ENCODE results near the gene SMIM45.

Gene SMIM45

DNA sequence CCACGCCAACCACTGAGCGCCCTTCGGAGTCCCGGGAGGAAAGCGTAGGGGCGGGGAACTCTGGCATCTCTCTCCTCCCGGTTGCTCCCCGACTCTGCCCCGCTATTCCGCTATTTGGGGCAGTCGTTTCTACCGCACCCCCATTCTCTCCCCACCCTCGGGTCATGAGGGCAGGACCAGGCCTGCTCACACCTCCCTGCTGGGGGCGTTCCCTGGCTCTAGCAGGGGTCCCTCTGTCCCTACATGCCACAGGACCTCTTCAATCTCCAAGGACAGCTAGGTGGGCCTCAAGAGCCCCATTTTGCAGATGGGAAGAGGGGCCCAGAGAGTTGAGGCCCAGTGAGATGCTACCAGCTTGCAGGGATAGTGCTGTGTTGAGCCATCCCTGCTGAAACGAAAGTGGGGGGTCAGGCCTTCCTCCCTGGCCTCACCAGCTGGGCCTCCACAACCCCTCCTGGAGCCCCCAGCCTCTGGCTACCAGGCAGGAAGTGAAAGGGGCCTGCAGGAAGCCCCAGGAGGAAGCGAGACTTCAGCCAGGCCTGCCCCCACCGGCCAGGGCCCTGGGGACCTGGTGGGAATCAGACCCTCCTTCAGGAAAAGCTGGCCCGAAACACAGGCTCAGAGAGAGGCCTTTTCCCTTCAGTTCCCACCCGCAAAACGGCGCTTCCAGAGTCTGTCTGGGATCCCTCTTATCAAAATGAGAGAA is 31.5 kb upstream of the SMIM45 start:
- no peak overlapping the region for H2AFZ ChIP-seq (ENCODE audit: low read depth, low read length)
- H4K20me1 ChIP-seq (ENCODE audit: insufficient read depth) = no peaks in the 10 kb centered on the region

DNA sequence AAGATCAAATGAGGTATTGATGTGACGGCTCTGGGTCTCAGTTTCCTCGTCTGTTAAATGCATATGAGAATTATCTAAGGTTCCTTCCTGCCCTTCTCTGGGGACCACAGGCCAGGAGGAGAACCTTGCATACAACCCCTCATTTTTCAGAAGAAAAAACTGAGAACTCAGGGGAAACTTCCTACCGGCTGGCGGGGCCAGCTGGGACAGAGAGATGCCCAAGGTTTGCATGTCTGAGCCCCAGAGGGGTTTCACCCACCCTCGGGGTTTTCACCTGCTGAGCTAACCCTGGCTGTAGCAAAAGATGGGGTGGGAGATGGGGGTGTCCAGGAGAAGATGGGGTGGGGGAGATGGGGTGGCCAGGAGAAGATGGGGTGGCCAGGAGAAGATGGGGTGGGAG is 29.6 kb upstream of the SMIM45 start:
- Histone ChIP-seq H3K36me3 (ENCODE audit: insufficient read depth, low read length) (no peaks in the 10 kb centered on the region), H3K79me2 (replicated peaks; ENCODE audit: insufficient read depth, low read length) (no peaks in the 10 kb centered on the region), H4K20me1 (ENCODE audit: insufficient read depth) (no peaks in the 10 kb centered on the region), H3K27me3 (ENCODE audit: insufficient read depth, low read depth, low read length) (peaks cover 55% of the 10 kb centered on the region), H3F3A (ENCODE audit: insufficient read depth, low read length, poor library complexity, severe bottlenecking) (no peaks in the 10 kb centered on the region), H2AFZ (ENCODE audit: low read depth, low read length) (no peak overlapping the region), H3K9me3 (ENCODE audit: low read length) (no peaks in the 10 kb centered on the region), H3K4me2 (ENCODE audit: low read length) (no peak overlapping the region), H3K9me2 (ENCODE audit: insufficient read depth, low read length) (no peaks in the 10 kb centered on the region), H3K9ac (ENCODE audit: low read length) (no peak overlapping the region), H3K4me3 (ENCODE audit: low read length) (no peak overlapping the region), H3K27ac (ENCODE audit: low read length) (no peak overlapping the region)
- TF ChIP-seq POLR2AphosphoS5 (IDR thresholded peaks at IDR 0.05) (no peak), EP300 (conservative IDR thresholded peaks at IDR 0.05; ENCODE audit: poor library complexity, severe bottlenecking) (no peak), SMC3 (conservative IDR thresholded peaks at IDR 0.05; ENCODE audit: poor library complexity) (no peak), EZH2 (IDR thresholded peaks at IDR 0.05; ENCODE audit: borderline replicate concordance, insufficient read depth, low read length, poor library complexity, severe bottlenecking) (no peak), TAF1 (IDR thresholded peaks at IDR 0.05; ENCODE audit: low read depth) (no peak), MXI1 (conservative IDR thresholded peaks at IDR 0.05; ENCODE audit: poor library complexity, severe bottlenecking) (no peak)
- TF ChIP-seq, protein P1, sequence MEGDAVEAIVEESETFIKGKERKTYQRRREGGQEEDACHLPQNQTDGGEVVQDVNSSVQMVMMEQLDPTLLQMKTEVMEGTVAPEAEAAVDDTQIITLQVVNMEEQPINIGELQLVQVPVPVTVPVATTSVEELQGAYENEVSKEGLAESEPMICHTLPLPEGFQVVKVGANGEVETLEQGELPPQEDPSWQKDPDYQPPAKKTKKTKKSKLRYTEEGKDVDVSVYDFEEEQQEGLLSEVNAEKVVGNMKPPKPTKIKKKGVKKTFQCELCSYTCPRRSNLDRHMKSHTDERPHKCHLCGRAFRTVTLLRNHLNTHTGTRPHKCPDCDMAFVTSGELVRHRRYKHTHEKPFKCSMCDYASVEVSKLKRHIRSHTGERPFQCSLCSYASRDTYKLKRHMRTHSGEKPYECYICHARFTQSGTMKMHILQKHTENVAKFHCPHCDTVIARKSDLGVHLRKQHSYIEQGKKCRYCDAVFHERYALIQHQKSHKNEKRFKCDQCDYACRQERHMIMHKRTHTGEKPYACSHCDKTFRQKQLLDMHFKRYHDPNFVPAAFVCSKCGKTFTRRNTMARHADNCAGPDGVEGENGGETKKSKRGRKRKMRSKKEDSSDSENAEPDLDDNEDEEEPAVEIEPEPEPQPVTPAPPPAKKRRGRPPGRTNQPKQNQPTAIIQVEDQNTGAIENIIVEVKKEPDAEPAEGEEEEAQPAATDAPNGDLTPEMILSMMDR (IDR thresholded peaks at IDR 0.05; ENCODE audit: poor library complexity, severe bottlenecking) = no peak

More for the DNA sequence above, 31.5 kb upstream of the SMIM45 start:
- Histone ChIP-seq H3K4me2 (ENCODE audit: low read length) (no peak overlapping the region), H3K9ac (ENCODE audit: low read length) (no peak overlapping the region), H3K9me2 (ENCODE audit: insufficient read depth, low read length) (no peaks in the 10 kb centered on the region), H3K27me3 (ENCODE audit: insufficient read depth, low read depth, low read length) (peaks cover 60% of the 10 kb centered on the region), H3K36me3 (ENCODE audit: insufficient read depth, low read length) (no peaks in the 10 kb centered on the region), H3K27ac (ENCODE audit: low read length) (no peak overlapping the region), H3K4me3 (ENCODE audit: low read length) (no peak overlapping the region), H3K79me2 (replicated peaks; ENCODE audit: insufficient read depth, low read length) (no peaks in the 10 kb centered on the region), H3F3A (ENCODE audit: insufficient read depth, low read length, poor library complexity, severe bottlenecking) (no peaks in the 10 kb centered on the region), H3K9me3 (ENCODE audit: low read length) (no peaks in the 10 kb centered on the region)
- no peak for TF ChIP-seq EP300 (conservative IDR thresholded peaks at IDR 0.05; ENCODE audit: poor library complexity, severe bottlenecking)
- TF ChIP-seq POLR2AphosphoS5 (IDR thresholded peaks at IDR 0.05) = no peak
- no peak for TF ChIP-seq TAF1 (IDR thresholded peaks at IDR 0.05; ENCODE audit: low read depth)
- TF ChIP-seq, protein P1 (IDR thresholded peaks at IDR 0.05; ENCODE audit: poor library complexity, severe bottlenecking) = no peak
- no peak for TF ChIP-seq RAD21 (conservative IDR thresholded peaks at IDR 0.05)
- no peak for TF ChIP-seq SMC3 (conservative IDR thresholded peaks at IDR 0.05; ENCODE audit: poor library complexity)
- TF ChIP-seq, protein P2, sequence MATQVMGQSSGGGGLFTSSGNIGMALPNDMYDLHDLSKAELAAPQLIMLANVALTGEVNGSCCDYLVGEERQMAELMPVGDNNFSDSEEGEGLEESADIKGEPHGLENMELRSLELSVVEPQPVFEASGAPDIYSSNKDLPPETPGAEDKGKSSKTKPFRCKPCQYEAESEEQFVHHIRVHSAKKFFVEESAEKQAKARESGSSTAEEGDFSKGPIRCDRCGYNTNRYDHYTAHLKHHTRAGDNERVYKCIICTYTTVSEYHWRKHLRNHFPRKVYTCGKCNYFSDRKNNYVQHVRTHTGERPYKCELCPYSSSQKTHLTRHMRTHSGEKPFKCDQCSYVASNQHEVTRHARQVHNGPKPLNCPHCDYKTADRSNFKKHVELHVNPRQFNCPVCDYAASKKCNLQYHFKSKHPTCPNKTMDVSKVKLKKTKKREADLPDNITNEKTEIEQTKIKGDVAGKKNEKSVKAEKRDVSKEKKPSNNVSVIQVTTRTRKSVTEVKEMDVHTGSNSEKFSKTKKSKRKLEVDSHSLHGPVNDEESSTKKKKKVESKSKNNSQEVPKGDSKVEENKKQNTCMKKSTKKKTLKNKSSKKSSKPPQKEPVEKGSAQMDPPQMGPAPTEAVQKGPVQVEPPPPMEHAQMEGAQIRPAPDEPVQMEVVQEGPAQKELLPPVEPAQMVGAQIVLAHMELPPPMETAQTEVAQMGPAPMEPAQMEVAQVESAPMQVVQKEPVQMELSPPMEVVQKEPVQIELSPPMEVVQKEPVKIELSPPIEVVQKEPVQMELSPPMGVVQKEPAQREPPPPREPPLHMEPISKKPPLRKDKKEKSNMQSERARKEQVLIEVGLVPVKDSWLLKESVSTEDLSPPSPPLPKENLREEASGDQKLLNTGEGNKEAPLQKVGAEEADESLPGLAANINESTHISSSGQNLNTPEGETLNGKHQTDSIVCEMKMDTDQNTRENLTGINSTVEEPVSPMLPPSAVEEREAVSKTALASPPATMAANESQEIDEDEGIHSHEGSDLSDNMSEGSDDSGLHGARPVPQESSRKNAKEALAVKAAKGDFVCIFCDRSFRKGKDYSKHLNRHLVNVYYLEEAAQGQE (IDR thresholded peaks at IDR 0.05; ENCODE audit: borderline replicate concordance) = no peak

Measured in neural cell (in vitro differentiated cells).